ENCODE results near the gene BUB1B. TPM values are rescaled to one million over a fixed set of nuclear protein-coding genes. Genes with fewer than 3 reads are reported as not detected.

BUB1B gene
- total RNA-seq, 1 donor from 2014 or later, result 96.6 TPM

DNA sequence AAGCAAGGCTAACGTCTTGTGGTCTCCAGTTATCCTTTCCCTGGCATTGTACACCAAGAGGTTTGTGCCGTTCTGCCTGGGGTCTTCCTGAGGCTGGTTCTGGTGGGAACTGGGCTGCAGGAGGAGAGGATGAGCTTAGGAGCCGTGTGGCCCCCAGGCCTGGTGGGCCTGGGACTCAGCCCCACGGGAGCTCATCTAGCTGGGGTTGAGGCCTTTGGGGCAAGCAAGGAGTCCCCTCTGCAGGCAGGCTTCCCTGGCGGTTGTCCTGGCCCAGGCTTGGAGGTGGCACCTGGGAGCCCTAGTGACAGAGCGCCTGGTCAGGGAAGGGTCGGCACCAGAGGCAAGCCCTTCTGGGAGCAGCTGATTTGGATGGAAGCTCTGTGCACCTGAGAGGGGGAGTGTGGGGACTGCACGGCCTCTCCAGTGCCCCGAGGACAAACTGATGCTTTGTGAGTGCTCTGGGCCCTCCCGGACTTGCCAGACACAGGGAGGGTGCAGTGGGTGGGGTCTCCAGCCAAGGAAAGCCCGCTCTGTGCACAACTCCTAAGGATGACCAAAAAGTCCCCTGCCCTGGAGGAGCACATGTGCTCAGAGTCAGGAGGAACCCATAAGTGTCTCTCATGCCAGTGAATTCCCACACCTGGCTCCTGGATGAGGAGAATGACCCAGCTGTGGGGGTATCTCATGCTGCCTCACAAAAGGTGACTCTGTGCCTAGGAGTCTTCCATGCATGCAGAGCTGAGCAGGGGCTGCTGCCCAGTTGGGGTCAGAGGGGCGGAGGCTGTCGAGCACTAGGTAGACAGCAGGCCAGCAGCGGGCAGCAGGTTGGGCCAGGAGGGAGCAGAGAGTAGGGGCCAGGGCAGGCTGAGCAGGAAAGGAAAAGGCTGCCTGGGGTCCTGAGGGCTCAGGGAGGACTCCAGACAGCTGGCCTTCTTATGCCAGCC is 80.7 kb downstream of the BUB1B start:
- no peaks in the 10 kb centered on the region for H3K36me3 Mint-ChIP-seq (ENCODE audit: low read depth)
- DNase-seq (ENCODE audit: low read depth, low spot score), result no peak
- no peaks in the 10 kb centered on the region for H3K9me3 Mint-ChIP-seq
- no peak overlapping the region for H3K4me3 Mint-ChIP-seq
- TF ChIP-seq, protein P1, sequence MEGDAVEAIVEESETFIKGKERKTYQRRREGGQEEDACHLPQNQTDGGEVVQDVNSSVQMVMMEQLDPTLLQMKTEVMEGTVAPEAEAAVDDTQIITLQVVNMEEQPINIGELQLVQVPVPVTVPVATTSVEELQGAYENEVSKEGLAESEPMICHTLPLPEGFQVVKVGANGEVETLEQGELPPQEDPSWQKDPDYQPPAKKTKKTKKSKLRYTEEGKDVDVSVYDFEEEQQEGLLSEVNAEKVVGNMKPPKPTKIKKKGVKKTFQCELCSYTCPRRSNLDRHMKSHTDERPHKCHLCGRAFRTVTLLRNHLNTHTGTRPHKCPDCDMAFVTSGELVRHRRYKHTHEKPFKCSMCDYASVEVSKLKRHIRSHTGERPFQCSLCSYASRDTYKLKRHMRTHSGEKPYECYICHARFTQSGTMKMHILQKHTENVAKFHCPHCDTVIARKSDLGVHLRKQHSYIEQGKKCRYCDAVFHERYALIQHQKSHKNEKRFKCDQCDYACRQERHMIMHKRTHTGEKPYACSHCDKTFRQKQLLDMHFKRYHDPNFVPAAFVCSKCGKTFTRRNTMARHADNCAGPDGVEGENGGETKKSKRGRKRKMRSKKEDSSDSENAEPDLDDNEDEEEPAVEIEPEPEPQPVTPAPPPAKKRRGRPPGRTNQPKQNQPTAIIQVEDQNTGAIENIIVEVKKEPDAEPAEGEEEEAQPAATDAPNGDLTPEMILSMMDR (conservative IDR thresholded peaks at IDR 0.05), result no peak
- peaks cover 13% of the 10 kb centered on the region for H3K4me1 Mint-ChIP-seq
- H3K27ac Mint-ChIP-seq (ENCODE audit: unreplicated experiment), result no peak overlapping the region
- H3K27me3 Mint-ChIP-seq (ENCODE audit: low read depth), result peaks cover 20% of the 10 kb centered on the region

DNA sequence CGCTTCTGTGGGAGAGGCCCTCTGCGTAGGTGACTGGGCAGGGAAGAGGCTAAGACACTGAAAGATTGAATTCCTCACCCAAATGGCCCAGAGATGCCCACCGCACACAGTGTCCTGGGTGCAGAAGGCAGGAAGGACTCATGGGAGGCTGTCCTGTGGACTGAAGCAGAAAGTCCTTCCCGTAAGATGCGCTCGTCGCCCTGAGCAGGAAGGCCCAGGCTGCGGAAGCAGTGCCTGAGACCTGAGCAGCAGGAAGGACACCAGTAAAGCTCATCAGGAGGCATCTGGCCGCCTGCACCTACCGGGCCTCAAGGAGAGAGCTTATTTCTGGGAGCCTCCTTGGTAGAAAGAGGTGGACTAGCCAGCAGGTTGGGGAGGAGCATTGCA is 81.3 kb downstream of the BUB1B start:
- no peaks in the 10 kb centered on the region for H3K36me3 Mint-ChIP-seq (ENCODE audit: low read depth)
- no peak for DNase-seq (ENCODE audit: low read depth, low spot score)
- H3K27me3 Mint-ChIP-seq (ENCODE audit: low read depth), result peaks cover 17% of the 10 kb centered on the region
- peaks cover 13% of the 10 kb centered on the region for H3K4me1 Mint-ChIP-seq
- no peaks in the 10 kb centered on the region for H3K9me3 Mint-ChIP-seq
- H3K4me3 Mint-ChIP-seq, result no peak overlapping the region
- TF ChIP-seq, protein P1 (conservative IDR thresholded peaks at IDR 0.05), result no peak
- no peak overlapping the region for H3K27ac Mint-ChIP-seq (ENCODE audit: unreplicated experiment)

DNA sequence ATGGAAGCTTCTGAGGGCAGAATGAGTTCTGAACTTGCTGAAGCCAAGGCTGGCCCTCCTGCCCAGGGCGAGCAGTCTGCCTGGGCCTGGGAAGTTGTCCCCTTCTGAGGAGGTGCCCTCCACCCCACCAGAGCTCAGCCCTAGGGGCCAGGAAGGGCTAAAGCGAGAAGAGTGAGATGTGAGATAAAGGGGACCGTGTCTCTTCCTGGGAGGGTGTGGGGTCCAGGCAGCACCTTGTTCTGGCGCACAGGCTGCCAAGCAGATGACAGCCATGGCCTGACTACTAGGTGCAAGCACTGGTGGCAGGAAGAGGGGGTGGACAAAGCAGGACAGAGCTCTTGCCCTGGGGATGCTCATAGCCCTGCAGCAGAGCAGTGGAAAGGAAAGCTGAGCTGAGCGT is 81.7 kb downstream of the BUB1B start:
- Mint-ChIP-seq H3K27me3 (ENCODE audit: low read depth) (peaks cover 17% of the 10 kb centered on the region), H3K27ac (ENCODE audit: unreplicated experiment) (no peak overlapping the region), H3K36me3 (ENCODE audit: low read depth) (no peaks in the 10 kb centered on the region), H3K9me3 (no peaks in the 10 kb centered on the region), H3K4me3 (no peak overlapping the region), H3K4me1 (peaks cover 13% of the 10 kb centered on the region)
- no peak for DNase-seq (ENCODE audit: low read depth, low spot score)
- TF ChIP-seq, protein P1 (conservative IDR thresholded peaks at IDR 0.05), result no peak

DNA sequence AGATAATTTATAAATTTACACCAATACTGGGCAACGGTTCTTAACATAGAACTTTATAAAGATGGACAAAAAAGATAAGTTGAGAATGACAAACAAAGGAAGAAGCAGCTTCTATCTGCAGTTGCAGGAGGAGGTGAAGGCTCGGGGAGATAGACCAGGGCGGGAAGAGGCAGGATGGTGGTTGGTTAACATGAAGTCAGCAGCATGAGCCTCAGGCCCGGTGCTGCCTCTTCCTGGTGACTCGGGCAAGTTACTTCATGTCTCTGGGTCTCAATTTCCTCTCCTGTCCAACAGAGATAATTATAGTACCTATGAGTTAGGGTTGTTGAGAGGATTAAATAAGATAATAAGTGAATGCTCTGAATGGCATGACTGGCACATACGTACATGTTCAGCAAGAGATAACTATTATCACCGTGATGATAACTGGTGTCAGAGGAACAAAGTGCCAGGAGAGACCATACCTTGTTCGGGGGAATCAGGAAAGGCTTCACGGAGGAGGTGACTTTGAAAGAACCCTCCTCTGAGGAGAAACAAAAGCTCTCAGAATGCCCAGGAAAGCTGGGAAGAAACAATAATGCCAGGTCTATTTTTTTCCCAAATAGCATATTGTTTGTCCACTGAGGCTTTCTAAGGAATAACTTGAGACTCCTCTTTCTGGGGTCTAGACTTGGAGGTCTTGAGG is 82.4 kb downstream of the BUB1B start:
- Mint-ChIP-seq H3K36me3 (ENCODE audit: low read depth) (no peaks in the 10 kb centered on the region), H3K9me3 (no peaks in the 10 kb centered on the region), H3K4me1 (peaks cover 8% of the 10 kb centered on the region), H3K27me3 (ENCODE audit: low read depth) (peaks cover 12% of the 10 kb centered on the region), H3K27ac (ENCODE audit: unreplicated experiment) (no peak overlapping the region), H3K4me3 (no peak overlapping the region)
- TF ChIP-seq, protein P1 (conservative IDR thresholded peaks at IDR 0.05), result no peak
- no peak for DNase-seq (ENCODE audit: low read depth, low spot score)

DNA sequence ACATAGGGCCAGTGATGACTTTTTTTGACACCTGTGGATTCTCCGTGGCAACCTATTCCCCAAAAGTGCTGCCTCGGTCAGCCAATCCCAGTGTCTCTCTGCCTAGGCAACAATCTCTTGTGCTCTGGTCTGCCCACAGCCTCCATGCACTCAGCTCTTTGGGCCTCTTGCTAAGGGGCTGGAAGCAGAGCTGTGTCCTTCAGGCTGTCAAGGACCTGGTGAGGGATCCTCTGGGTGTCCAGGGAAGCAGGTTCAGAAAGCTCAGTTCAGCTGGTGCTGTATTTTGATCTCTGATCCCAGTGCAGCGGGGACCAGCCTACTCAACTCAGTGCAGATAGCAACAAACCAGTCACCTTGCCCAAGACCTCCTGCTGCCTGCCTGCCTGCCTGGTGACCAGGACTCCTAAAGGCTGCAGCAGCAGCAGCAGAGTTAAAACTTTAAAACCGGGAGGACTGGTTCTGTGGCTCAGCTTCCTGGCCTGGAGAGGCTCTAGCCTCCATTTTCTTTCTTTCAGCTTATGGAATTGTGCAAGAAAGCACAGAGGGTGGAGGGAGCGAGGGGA is 84.2 kb downstream of the BUB1B start:
- Mint-ChIP-seq H3K36me3 (ENCODE audit: low read depth) (no peaks in the 10 kb centered on the region), H3K27me3 (ENCODE audit: low read depth) (peaks cover 11% of the 10 kb centered on the region), H3K27ac (ENCODE audit: unreplicated experiment) (no peak overlapping the region), H3K4me3 (no peak overlapping the region), H3K9me3 (no peaks in the 10 kb centered on the region), H3K4me1 (no peaks in the 10 kb centered on the region)
- TF ChIP-seq, protein P1 (conservative IDR thresholded peaks at IDR 0.05), result no peak
- no peak for DNase-seq (ENCODE audit: low read depth, low spot score)
